IPS DF 6.9 (cell line): ENCODE data around the gene VGLL3.

Experiments used
- DNase-seq: peaks from one replicate; pipeline ENCODE4 v3.0.0-alpha.2; 2013; ENCODE audit warnings: low read depth, low spot score
- H3K27ac ChIP-seq: one replicate; pipeline ENCODE4 v1.5.1; 2013; ENCODE audit warnings: low read length, control low read depth
- H3K27me3 ChIP-seq: 2 replicates; pipeline ENCODE4 v1.6.1; 2013; ENCODE audit warnings: mild to moderate bottlenecking, low read length; ENCODE audit not compliant: control insufficient read depth, insufficient read depth
- H3K36me3 ChIP-seq: 2 replicates; pipeline ENCODE4 v1.6.1; 2013; ENCODE audit warnings: low read length; ENCODE audit not compliant: control insufficient read depth, insufficient read depth
- H3K4me1 ChIP-seq: 2 replicates; pipeline ENCODE4 v1.6.1; 2013; ENCODE audit warnings: low read length; ENCODE audit not compliant: control insufficient read depth, insufficient read depth
- H3K4me3 ChIP-seq: 2 replicates; pipeline ENCODE4 v1.5.1; 2013; ENCODE audit warnings: mild to moderate bottlenecking, low read length
- H3K9me3 ChIP-seq: 2 replicates; pipeline ENCODE4 v1.6.1; 2013; ENCODE audit warnings: low read length, inconsistent platforms; ENCODE audit not compliant: control insufficient read depth, insufficient read depth
- WGBS: extraction: QIAGEN DNeasy Blood & Tissue Kit; methylation state at CpG from one replicate; pipeline ENCODE4 v1.1.7; 2013; ENCODE audit warnings: mixed read lengths, missing lambda C conversion rate; ENCODE audit not compliant: insufficient read length, insufficient coverage; 5-methylcytosine and 5-hydroxymethylcytosine counted together

The VGLL3 gene

GRCh38 chr3:86954226-86954625 lies 36.7 kb downstream of the VGLL3 start:
- Histone ChIP-seq H3K27me3 (no peaks in the 10 kb centered on the region), H3K36me3 (no peaks in the 10 kb centered on the region), H3K4me1 (peaks cover 1% of the 10 kb centered on the region; the same call in 1 of the 2 replicates), H3K27ac (no peak overlapping the region), H3K9me3 (no peaks in the 10 kb centered on the region), H3K4me3 (no peak overlapping the region)
- WGBS: no CpG with 5 or more reads among the region's 1 CpG
- no peak for DNase-seq

DNA sequence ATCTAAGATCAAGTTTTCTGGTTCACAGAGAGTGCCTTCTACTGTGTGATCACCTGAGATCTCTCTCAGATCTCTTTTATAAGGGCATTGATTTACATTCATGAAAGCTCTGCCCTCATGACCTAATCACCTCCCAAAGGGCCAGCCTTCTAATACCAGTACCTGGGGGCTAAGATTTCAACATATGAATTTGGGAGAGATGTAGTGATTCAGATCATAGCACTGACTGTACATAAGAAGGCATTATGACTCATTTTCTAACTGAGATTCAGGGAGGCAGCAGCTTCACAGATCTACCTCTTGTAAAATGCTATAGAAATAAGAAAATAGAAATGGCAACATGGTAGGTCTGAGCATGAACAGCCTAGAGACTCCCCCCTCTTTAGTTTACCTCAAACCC lies 39.6 kb downstream of the VGLL3 start:
- Histone ChIP-seq H3K4me1 (no peaks in the 10 kb centered on the region), H3K4me3 (no peak overlapping the region), H3K27me3 (no peaks in the 10 kb centered on the region), H3K36me3 (no peaks in the 10 kb centered on the region), H3K27ac (no peak overlapping the region), H3K9me3 (no peaks in the 10 kb centered on the region)
- no peak for DNase-seq

DNA sequence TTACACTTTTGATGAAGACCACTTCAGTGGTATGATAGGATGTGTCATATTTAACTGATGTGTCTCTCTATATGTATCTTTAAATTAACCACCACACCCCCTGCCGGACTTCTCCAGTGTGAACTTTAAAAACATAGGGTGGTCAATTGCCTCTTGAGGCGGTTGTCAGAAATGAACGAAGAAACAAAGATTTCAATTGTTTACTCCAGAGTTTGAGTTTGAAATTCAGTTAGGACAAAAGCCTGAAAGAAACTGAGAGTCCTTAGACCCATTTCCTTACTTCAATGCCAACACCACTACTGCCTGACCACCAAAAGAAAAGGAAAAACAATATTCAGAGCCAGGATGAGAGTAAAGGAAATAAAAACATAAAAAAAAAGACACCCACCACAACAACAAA lies 40.2 kb downstream of the VGLL3 start:
- Histone ChIP-seq H3K4me3 (no peak overlapping the region), H3K4me1 (no peaks in the 10 kb centered on the region), H3K9me3 (no peaks in the 10 kb centered on the region), H3K27ac (no peak overlapping the region), H3K36me3 (no peaks in the 10 kb centered on the region), H3K27me3 (no peaks in the 10 kb centered on the region)
- WGBS: no CpG with 5 or more reads among the region's 3 CpGs
- DNase-seq: no peak

- Histone ChIP-seq H3K27me3 (no peaks in the 10 kb centered on the region), H3K36me3 (no peaks in the 10 kb centered on the region), H3K27ac (no peak overlapping the region), H3K9me3 (no peaks in the 10 kb centered on the region), H3K4me1 (no peaks in the 10 kb centered on the region), H3K4me3 (no peak overlapping the region)
- DNase-seq: no peak
Observed at GRCh38 chr3:86949850-86950249, 41.1 kb downstream of the VGLL3 start.

DNA sequence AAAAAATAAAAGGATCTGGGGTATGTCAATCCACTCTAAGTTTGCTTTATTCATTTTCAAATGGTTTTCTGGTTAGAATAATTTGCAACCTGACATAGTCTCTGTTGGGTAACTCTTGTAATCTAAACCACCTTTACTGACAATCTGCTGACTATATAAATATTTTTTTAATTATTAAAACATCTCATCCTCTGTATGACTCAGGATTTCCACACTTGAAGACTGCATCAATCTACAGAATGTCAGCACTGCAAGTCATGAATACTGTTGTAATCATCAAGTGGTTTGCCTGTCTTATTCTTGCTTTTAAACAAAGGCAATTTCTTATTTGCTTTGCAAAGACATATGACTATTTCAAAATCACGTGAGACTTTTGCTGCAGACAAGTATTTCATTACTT lies 42.1 kb downstream of the VGLL3 start:
- H3K36me3 ChIP-seq: no peaks in the 10 kb centered on the region
- DNase-seq: no peak
- H3K4me1 ChIP-seq: no peaks in the 10 kb centered on the region
- no peak overlapping the region for H3K4me3 ChIP-seq
- no peak overlapping the region for H3K27ac ChIP-seq
- WGBS: no CpG with 5 or more reads among the region's 1 CpG
- no peaks in the 10 kb centered on the region for H3K27me3 ChIP-seq
- H3K9me3 ChIP-seq: no peaks in the 10 kb centered on the region

- Histone ChIP-seq H3K36me3 (no peaks in the 10 kb centered on the region), H3K9me3 (no peaks in the 10 kb centered on the region), H3K4me3 (no peak overlapping the region), H3K27ac (no peak overlapping the region), H3K27me3 (no peaks in the 10 kb centered on the region), H3K4me1 (no peaks in the 10 kb centered on the region)
- no CpG with 5 or more reads among the region's 3 CpGs for WGBS
- DNase-seq: no peak
Observed at GRCh38 chr3:86942206-86942605, 48.7 kb downstream of the VGLL3 start.

DNA sequence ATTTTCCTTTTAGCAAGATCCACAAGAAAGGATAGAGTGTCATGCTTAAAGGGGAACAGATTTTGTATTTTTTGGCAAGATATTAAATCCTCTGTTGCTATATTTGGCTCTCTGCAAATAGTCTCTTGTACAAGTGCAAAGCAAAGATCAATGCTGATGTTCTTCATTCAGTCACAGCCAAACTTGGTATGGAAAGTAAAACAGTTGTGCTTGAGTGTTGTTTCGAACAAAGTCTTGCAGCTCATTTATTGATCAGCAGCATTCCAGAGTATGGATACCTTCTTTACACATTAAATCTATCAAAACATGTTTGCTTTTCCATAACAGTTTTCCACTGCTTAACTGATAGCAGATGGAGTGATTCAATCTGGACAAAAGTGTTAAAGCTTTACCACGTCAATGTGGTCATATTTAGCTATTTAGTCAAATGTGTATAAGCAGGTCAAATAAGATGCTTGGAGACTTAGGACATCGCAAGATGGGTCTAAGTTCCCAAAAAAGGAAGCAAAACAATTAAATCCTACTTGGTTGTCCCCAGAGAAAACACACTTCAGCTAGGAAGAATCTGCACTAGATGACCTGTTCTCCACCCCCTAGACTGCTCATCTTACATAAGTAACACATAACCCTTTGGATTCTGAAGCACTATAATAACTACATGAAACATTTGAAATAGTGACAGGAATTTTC lies 52.4 kb downstream of the VGLL3 start:
- no CpG with 5 or more reads among the region's 3 CpGs for WGBS

GRCh38 chr3:86937306-86937791 lies 53.6 kb downstream of the VGLL3 start:
- H3K36me3 ChIP-seq: no peaks in the 10 kb centered on the region
- no peak for DNase-seq
- WGBS: no CpG with 5 or more reads among the region's 6 CpGs

More for the DNA sequence above, 52.4 kb downstream of the VGLL3 start:
- Histone ChIP-seq H3K27me3 (no peaks in the 10 kb centered on the region), H3K4me3 (no peak overlapping the region), H3K36me3 (no peaks in the 10 kb centered on the region), H3K4me1 (no peaks in the 10 kb centered on the region), H3K9me3 (no peaks in the 10 kb centered on the region), H3K27ac (no peak overlapping the region)
- no peak for DNase-seq

GRCh38 chr3:86934851-86935250 lies 56.1 kb downstream of the VGLL3 start:
- Histone ChIP-seq H3K9me3 (no peaks in the 10 kb centered on the region), H3K4me1 (no peaks in the 10 kb centered on the region), H3K27me3 (no peaks in the 10 kb centered on the region), H3K27ac (no peak overlapping the region), H3K4me3 (no peak overlapping the region), H3K36me3 (no peaks in the 10 kb centered on the region)
- no peak for DNase-seq
- WGBS: no CpG with 5 or more reads among the region's 3 CpGs

More at GRCh38 chr3:86937306-86937791, 53.6 kb downstream of the VGLL3 start:
- H3K9me3 ChIP-seq: no peaks in the 10 kb centered on the region
- no peaks in the 10 kb centered on the region for H3K4me1 ChIP-seq
- no peak overlapping the region for H3K27ac ChIP-seq
- H3K4me3 ChIP-seq: no peak overlapping the region
- no peaks in the 10 kb centered on the region for H3K27me3 ChIP-seq

GRCh38 chr3:86930831-86931230 lies 60.1 kb downstream of the VGLL3 start:
- DNase-seq: no peak
- no CpG with 5 or more reads among the region's 3 CpGs for WGBS

GRCh38 chr3:86930181-86930580 lies 60.8 kb downstream of the VGLL3 start:
- no CpG with 5 or more reads among the region's 1 CpG for WGBS

More at GRCh38 chr3:86930831-86931230, 60.1 kb downstream of the VGLL3 start:
- H3K4me3 ChIP-seq: no peak overlapping the region
- no peaks in the 10 kb centered on the region for H3K36me3 ChIP-seq
- no peaks in the 10 kb centered on the region for H3K27me3 ChIP-seq
- H3K27ac ChIP-seq: no peak overlapping the region
- H3K4me1 ChIP-seq: no peaks in the 10 kb centered on the region
- no peaks in the 10 kb centered on the region for H3K9me3 ChIP-seq

More at GRCh38 chr3:86930181-86930580, 60.8 kb downstream of the VGLL3 start:
- no peak for DNase-seq
- Histone ChIP-seq H3K36me3 (no peaks in the 10 kb centered on the region), H3K4me1 (no peaks in the 10 kb centered on the region), H3K27me3 (no peaks in the 10 kb centered on the region), H3K27ac (no peak overlapping the region), H3K4me3 (no peak overlapping the region), H3K9me3 (no peaks in the 10 kb centered on the region)
